NCI-H345 (cell line): ENCODE data around the gene SLC25A36.
"Not testable (repeated sequence)": the region's sequence is repeated elsewhere in the genome, so short reads cannot be mapped to it uniquely, and the experiment has no call there.

Source experiments
- DNase-seq: peaks from one replicate; lab custom pipeline; 2025; lab: John Stamatoyannopoulos, UW

Gene SLC25A36

GRCh38 chr3:140995881-140996280 lies 54.2 kb downstream of the SLC25A36 start:
- no peak for DNase-seq

DNA sequence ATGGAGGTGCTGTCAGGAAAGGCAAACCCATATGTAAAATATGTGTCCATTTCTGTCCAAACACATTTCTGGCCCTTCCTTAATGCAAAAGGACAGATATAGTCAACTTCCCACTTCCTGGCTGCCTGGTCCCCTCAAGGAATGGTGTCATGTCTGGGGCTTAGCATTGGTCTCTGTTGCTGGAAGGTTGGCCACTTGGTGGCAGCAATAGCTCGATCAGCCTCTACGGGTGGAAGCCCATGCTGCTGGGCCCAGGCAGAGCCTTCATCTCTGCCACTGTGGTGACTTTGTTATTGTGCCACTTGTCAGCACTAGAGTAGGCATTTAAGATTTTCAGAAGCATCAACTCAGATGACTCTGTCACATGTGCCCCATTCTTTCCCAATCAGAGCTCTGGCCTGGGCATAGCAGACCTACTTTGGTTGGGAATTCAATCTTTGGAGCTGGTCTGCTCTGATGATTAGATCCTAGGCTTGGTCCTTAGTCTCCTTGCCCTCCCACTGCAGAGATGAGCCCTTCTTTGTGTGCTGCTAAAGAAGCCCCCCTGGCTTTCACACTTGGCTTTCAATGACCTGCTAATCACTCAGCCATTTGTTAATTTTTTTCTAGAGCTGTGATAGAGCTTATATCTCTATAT lies 58.5 kb downstream of the SLC25A36 start:
- DNase-seq, result peak; percentile 30

DNA sequence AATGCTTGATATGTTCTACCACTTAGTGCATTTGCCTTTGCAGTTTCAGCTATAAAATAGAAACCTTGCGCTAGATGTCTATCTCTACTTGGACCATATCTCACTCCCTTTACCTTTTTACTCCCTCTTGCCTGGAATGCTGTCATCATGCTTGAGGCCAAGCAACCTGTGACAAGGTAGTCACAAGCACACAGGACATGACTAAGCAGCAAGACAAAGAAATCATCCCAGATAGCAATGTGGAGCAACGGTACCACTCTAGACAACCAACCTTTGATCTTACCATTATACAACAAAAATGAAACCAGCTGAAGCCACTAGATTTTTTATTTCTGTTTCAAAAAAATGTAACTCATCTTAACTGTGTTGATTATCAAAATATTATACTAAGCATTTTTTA lies 59.0 kb downstream of the SLC25A36 start:
- DNase-seq, result no peak

DNA sequence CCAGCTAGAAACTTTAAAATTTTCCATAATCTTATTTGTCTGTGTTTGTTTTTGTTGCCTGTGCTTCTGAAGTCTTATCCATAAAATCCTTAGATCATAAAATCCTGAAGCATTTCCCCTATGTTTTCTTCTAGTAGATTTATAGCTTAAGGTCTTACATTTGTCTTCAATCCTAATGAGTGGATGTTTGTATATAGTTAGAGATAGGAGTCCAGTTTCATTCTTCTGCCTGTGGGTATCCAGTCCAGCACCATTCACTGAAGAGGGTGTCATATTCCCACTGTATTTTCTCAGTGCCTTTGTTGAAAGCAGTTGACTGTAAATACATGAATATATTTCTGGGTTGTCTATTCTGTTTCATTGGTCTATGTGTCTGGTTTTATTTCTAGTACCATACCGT lies 64.7 kb downstream of the SLC25A36 start:
- no peak for DNase-seq

DNA sequence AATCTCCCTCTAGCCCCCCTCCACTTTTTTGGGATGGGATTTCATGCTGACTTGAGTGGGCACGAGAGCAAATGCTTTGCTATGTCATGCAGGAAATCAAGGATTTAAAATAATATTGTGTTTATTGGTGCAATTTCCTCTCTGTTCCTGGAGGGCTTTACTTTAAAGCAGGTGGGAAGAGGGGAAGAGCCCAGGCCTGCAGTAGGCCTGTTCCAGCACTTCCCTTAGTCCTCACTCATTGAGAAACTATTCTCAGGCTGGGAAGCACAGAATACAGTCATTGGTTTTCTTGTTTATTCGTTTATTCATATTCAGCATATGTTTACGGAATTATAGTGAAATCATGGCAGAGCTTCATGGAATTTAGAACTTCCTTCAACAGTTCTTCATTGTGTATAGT lies 67.9 kb downstream of the SLC25A36 start:
- no peak for DNase-seq

- DNase-seq, result peak; percentile 55
These were observed 69.8 kb downstream of the SLC25A36 start for GRCh38 chr3:141011232-141011996.

DNA sequence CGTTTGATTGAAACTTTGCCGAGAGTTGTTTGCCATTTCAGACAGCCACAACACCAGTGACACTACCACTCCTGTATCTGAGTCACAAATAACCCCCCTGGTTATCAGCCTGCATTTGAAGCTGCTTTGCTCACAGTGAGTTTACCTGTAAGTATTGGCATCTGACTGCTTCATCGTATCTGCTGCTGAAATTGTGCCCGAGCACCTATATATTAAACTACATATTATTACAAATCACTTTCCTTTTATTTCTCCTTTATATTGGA lies 70.3 kb downstream of the SLC25A36 start:
- no peak for DNase-seq

DNA sequence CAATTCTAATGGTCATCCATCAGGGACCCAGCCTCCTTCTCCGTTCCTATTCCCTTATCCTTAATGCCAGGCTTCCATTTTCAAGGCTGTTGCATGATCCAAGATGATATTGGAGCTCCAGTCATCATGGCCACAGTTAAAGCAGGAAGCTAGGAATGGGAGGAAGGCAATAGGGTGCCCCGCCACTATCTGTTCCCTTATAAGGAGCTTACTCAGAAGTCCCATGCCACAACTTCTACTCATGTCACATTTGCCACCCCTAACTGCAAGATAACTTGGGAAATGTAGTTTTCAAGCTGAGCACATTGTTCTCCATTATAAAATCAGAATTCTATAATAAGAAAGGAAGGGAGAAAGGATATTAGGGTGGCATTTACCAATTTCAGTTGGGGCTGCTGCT lies 70.9 kb downstream of the SLC25A36 start:
- DNase-seq, result no peak

DNA sequence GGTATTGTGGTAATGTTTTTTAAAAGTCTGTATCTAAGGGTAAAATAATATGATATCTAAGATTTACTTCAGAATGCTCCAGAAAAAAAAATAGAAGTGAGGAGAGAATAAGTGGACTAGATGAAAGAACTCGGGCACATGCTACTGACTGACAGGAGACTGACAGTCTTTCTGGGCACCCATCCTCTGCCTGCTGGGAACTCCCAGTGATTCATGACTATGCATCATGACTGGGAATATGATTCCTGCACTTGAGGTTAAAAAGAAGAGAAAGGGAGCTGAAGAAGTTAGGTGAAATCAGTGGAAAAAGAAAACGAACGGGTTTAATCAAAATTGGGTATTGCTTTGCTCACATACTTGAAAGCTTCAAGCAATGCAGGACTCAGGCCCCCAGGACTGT lies 73.8 kb downstream of the SLC25A36 start:
- DNase-seq, result no peak

GRCh38 chr3:141017366-141018322 lies 76.0 kb downstream of the SLC25A36 start:
- not testable (repeated sequence) for DNase-seq

DNA sequence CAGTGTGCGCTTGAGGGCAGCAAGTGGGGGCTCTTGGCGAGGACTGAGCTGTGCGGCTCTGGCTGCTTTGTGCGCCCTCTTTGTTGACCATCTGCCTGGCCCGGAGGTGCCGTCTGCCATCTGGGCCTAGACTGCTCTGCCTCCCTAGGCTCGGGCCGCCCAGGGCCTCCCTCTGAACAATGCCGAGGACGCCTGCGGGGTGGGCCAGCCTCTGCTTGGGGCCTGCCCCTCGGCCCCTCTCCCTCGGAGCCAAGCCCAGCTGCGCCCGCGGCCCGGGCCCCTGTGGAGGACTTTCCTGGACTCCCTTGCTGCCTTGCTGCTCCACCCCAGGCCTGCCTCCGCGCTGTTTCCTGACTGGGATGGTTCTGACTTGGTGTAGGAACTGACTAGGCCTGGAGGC lies 77.6 kb downstream of the SLC25A36 start:
- DNase-seq, result no peak

DNA sequence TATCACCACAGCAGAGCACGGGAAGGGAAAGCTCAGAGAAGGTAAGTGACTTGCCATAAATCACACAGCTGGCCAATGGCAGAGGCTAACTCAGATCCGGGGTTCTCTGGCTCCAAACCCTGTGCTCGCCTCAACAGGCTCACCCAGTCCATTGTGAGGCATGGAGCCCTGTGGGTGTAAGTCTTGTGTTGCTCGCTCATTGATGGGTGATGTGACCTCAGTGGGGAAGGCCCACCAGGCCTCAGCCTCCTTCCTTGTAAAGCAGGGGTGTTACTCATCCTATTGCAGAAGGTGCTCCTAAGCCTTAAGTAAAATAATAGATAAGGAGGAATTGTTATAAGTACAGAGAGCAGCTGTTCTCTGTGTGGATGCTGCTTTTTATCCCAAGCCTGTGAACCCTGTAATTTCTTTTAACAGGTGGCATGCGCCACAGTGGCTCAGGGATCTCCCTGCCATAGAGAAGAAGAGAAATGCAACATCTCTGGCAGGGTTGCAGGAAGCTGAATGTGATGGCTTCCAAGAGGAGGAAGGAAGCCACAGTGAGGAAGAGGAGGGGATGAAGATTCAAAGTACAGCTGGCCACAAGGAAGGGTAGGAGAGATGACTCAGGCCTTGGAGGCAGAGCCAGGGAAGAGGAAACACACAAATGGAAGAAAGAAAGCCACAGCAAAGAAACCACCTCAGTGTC lies 78.7 kb downstream of the SLC25A36 start:
- no peak for DNase-seq

DNA sequence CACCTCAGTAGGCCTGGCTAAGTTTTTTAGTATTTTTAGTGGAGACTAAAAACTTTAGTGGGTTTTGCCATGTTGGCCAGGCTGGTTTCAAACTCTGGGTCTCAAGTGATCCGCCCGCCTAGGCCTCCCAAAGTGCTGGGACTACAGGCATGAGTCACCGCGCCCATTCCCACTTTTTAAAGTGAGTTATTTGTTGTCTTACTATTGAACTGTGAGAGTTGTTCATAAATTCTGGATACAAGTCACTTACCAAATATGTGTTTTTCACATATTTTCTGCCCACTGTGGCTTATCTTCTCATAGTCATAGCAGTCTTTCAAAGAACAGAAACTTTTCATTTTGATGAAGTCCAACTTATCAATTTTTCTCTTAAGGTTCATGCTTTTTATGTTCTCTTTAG lies 79.6 kb downstream of the SLC25A36 start:
- DNase-seq, result no peak
